Right lobe of liver (tissue), 4 donors: Measurements from ENCODE around the gene MOB3B.

Experiments used
- POLR2A ChIP-seq: fragments of 450-650 bp; IDR thresholded peaks from one replicate; pipeline ENCODE4 v1.6.1; 2017; ENCODE audit warnings: antibody characterized with exemption, mild to moderate bottlenecking
- TF ChIP-seq, protein P1 (sequence below), 4 donors: fragments of 200-600 bp in 3 of 4; fragments of 450-650 bp in 1 of 4; IDR thresholded peaks; one replicate each; pipeline versions ENCODE4 v1.5.1 to v1.8.0; 2016 to 2022; ENCODE audit warnings: antibody characterized with exemption in 4 of 4, mild to moderate bottlenecking in 2 of 4
- donor health status: DM: no; HTN: no; CAD: no.
- donor health status: DM: no; HTN: no; CAD: no.
- donor health status: DM: no; HTN: yes; CAD: no.

DNA sequence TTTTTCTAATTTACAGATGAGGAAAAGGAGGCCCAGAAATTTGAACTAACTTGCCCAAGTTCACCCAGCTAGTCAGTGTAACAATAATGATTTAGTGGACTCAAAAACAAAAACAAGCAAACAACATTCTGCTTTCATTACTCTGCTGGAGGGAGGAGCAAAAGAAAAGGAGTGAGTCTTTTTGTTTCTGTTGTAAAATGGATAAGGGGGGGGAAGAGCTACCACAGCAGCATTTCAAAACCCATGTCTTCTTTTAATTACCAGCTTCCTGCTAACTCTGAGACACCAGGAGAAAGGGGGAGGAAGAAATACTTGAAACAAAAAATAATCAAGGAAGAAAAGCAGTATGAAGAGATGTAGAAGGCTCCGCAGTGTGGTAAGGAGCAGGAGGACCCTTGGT, 193.5 kb downstream of the MOB3B start:
- TF ChIP-seq, protein P1, sequence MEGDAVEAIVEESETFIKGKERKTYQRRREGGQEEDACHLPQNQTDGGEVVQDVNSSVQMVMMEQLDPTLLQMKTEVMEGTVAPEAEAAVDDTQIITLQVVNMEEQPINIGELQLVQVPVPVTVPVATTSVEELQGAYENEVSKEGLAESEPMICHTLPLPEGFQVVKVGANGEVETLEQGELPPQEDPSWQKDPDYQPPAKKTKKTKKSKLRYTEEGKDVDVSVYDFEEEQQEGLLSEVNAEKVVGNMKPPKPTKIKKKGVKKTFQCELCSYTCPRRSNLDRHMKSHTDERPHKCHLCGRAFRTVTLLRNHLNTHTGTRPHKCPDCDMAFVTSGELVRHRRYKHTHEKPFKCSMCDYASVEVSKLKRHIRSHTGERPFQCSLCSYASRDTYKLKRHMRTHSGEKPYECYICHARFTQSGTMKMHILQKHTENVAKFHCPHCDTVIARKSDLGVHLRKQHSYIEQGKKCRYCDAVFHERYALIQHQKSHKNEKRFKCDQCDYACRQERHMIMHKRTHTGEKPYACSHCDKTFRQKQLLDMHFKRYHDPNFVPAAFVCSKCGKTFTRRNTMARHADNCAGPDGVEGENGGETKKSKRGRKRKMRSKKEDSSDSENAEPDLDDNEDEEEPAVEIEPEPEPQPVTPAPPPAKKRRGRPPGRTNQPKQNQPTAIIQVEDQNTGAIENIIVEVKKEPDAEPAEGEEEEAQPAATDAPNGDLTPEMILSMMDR (IDR thresholded peaks at IDR 0.05), result no peak
- no peak for TF ChIP-seq POLR2A
